B cell (primary cell): ENCODE measurements around the gene HSPD1. TPM values are rescaled to one million over a fixed set of nuclear protein-coding genes. Genes with fewer than 3 reads are reported as not detected.

Experiments
- ATAC-seq: fragments of 200-7000 bp; cut with Tn5 transposase; one replicate; pipeline ENCODE4 v1.10.0; 2021; ENCODE audit warnings: low read depth, mild to moderate bottlenecking, moderate number of reproducible peaks, moderate library complexity
- CTCF ChIA-PET: fragments of 350-600 bp; sonication (Branson Sonifier 250); formaldehyde crosslinking; loops from one replicate; lab custom pipeline; 2021; ENCODE audit warnings: antibody characterized with exemption, inconsistent platforms; lab: Charles Lee
- POLR2A ChIA-PET: fragments of 350-600 bp; sonication (Branson Sonifier 250); formaldehyde crosslinking; loops from one replicate; lab custom pipeline; 2021; ENCODE audit warnings: antibody characterized with exemption; lab: Charles Lee
- DNase-seq: peaks from one replicate; pipeline ENCODE4 v3.0.0; 2013
- H2AFZ ChIP-seq: 2 replicates; pipeline ENCODE4 v1.6.1; 2012; ENCODE audit warnings: mild to moderate bottlenecking, low read depth, low read length; ENCODE audit not compliant: insufficient read depth, poor library complexity, severe bottlenecking
- H3K27ac ChIP-seq, 2 donors: 1 replicate in 1 of 2; 2 replicates in 1 of 2; pipeline ENCODE4 v1.5.1; 2012 to 2013; ENCODE audit warnings: low read length in 2 of 2, mild to moderate bottlenecking in 2 of 2, moderate library complexity in 1 of 2
- H3K27me3 ChIP-seq, 4 experiments: fragments of 200-600 bp in 1 of 4; sonication (generic) in 1 of 4; replicated peaks in 1 of 4; 1 replicate in 2 of 4; 2 replicates in 2 of 4; pipeline versions ENCODE4 v1.6.1 to v1.7.0; 2013 to 2016; ENCODE audit warnings: low read length in 3 of 4, mild to moderate bottlenecking in 2 of 4, mixed read lengths in 1 of 4, moderate library complexity in 1 of 4; ENCODE audit not compliant: insufficient read depth in 4 of 4, control insufficient read depth in 3 of 4; ENCODE audit errors: control extremely low read depth in 1 of 4
- H3K36me3 ChIP-seq, 2 experiments: replicated peaks in 1 of 2; 1 replicate in 1 of 2; 2 replicates in 1 of 2; pipeline versions ENCODE4 v1.6.1 to v1.7.1; 2013; ENCODE audit warnings: low read length in 1 of 2; ENCODE audit not compliant: insufficient read depth in 2 of 2, control insufficient read depth in 1 of 2; ENCODE audit errors: control extremely low read depth in 1 of 2, extremely low read depth in 1 of 2
- H3K4me1 ChIP-seq, 2 donors: fragments of 200-600 bp in 1 of 2; sonication (generic) in 1 of 2; 1 replicate in 1 of 2; 2 replicates in 1 of 2; pipeline versions ENCODE4 v1.5.1 to v1.6.1; 2013 to 2017; ENCODE audit warnings: low read length in 2 of 2; ENCODE audit not compliant: control insufficient read depth in 2 of 2, insufficient read depth in 2 of 2
- H3K4me2 ChIP-seq: replicated peaks from 2 replicates; pipeline ENCODE3; 2012; ENCODE audit warnings: mild to moderate bottlenecking, low read depth, low read length; ENCODE audit not compliant: poor library complexity, severe bottlenecking
- H3K4me3 ChIP-seq, 5 experiments: fragments of 200-600 bp in 1 of 5; sonication (generic) in 1 of 5; 1 replicate in 3 of 5; 2 replicates in 2 of 5; pipeline versions ENCODE4 v1.5.1 to v1.7.0; 2011 to 2016; ENCODE audit warnings: low read length in 4 of 5, mild to moderate bottlenecking in 4 of 5, low read depth in 2 of 5, control low read depth in 1 of 5, moderate library complexity in 1 of 5; ENCODE audit not compliant: insufficient read depth in 1 of 5; ENCODE audit errors: control extremely low read depth in 1 of 5, extremely low read depth in 1 of 5
- H3K79me2 ChIP-seq: fragments of 200-600 bp; sonication (generic); one replicate; pipeline ENCODE4 v1.6.0; 2016; ENCODE audit warnings: low read length; ENCODE audit not compliant: control insufficient read depth, insufficient read depth
- H3K9ac ChIP-seq: fragments of 200-600 bp; sonication (generic); 2 replicates; pipeline ENCODE4 v1.6.1; 2017; ENCODE audit warnings: mild to moderate bottlenecking, low read length, moderate library complexity
- H3K9me3 ChIP-seq, 3 donors: one replicate each; pipeline versions ENCODE4 v1.6.1 to v1.7.1; 2013; ENCODE audit warnings: low read length in 2 of 3; ENCODE audit not compliant: control insufficient read depth in 2 of 3, insufficient read depth in 1 of 3; ENCODE audit errors: control extremely low read depth in 1 of 3
- H4K20me1 ChIP-seq: 2 replicates; pipeline ENCODE4 v1.6.0; 2012; ENCODE audit warnings: mild to moderate bottlenecking, low read length; ENCODE audit not compliant: insufficient read depth, control insufficient read depth, poor library complexity, severe bottlenecking
- H3K27ac Mint-ChIP-seq: one replicate; pipeline ENCODE4 v1.8.0; 2021; ENCODE audit warnings: mixed read lengths
- H3K27me3 Mint-ChIP-seq: one replicate; pipeline ENCODE4 v1.8.0; 2021; ENCODE audit warnings: mixed read lengths
- H3K4me1 Mint-ChIP-seq: one replicate; pipeline ENCODE4 v1.8.0; 2021; ENCODE audit warnings: mixed read lengths
- H3K4me3 Mint-ChIP-seq: one replicate; pipeline ENCODE4 v1.8.0; 2021; ENCODE audit warnings: mixed read lengths
- H3K9me3 Mint-ChIP-seq: one replicate; pipeline ENCODE4 v1.8.0; 2022; ENCODE audit warnings: mixed read lengths; ENCODE audit not compliant: insufficient read depth
- CTCF ChIP-seq: fragments of 200-600 bp; IDR thresholded peaks from one replicate; pipeline ENCODE4 v1.8.0; 2022; ENCODE audit warnings: antibody characterized with exemption, mild to moderate bottlenecking
- EZH2 ChIP-seq: IDR thresholded peaks from 2 replicates; pipeline ENCODE4 v1.6.1; 2012; ENCODE audit warnings: borderline replicate concordance, low read depth, mild to moderate bottlenecking, moderate library complexity, low read length; ENCODE audit not compliant: insufficient read depth, poor library complexity, severe bottlenecking
- WGBS: methylation state at CpG from one replicate; pipeline ENCODE4 v1.1.5; 2013; ENCODE audit warnings: missing lambda C conversion rate; ENCODE audit not compliant: insufficient coverage; 5-methylcytosine and 5-hydroxymethylcytosine counted together
- intact Hi-C: fragments of 100-400 bp; cut with micrococcal nuclease; formaldehyde crosslinking; loops from one replicate; pipeline ENCODE4 v1.10.0; 2022
- polyA plus RNA-seq: library from polyadenylated mRNA; depleted of rRNA; stranded (reverse); fragments of >200 nt; gene quantifications from 2 replicates; pipeline ENCODE4 v1.2.3, GENCODE V29; 2012
- total RNA-seq, 2 donors: library from RNA; stranded (reverse); fragments of 120-200 nt in 1 of 2; gene quantifications; 1 replicate in 1 of 2; 2 replicates in 1 of 2; pipeline versions ENCODE4 v1.2.3 to v1.2.4, GENCODE V29; 2013 to 2022

The HSPD1 gene
- total and polyA plus RNA-seq, 2 donors (not counting 1 experiment from before 2014, with no cell fraction given): 46.6 to 112 TPM

- H3K4me2 ChIP-seq: peak overlapping the region; percentile 93
- TF ChIP-seq CTCF (no peak), EZH2 (no peak)
- ATAC-seq (no peak), DNase-seq (no peak)
- Mint-ChIP-seq H3K4me3 (peak overlapping the region; percentile 98), H3K4me1 (peaks cover 53% of the 10 kb centered on the region), H3K9me3 (no peaks in the 10 kb centered on the region), H3K27ac (peak overlapping the region; percentile 94), H3K27me3 (no peaks in the 10 kb centered on the region)
- peaks cover 37 to 38% of the 10 kb centered on the region in 2 donors for H3K4me1 ChIP-seq
- peak overlapping the region; percentile 75 for H2AFZ ChIP-seq
- H3K27me3 ChIP-seq: no peaks in the 10 kb centered on the region
- H3K36me3 ChIP-seq: peaks cover 4 to 48% of the 10 kb centered on the region in 2 experiments
- H3K79me2 ChIP-seq: peaks cover 59% of the 10 kb centered on the region
- no peaks in the 10 kb centered on the region for H3K9me3 ChIP-seq
- H4K20me1 ChIP-seq: peaks cover 16% of the 10 kb centered on the region
- intact Hi-C loops: loop anchor here (10.0 kb wide), 1 partner anchor 94 kb away; no protein-coding TSS in a partner anchor
- POLR2A ChIA-PET: interaction anchor here (0.6 to 4.5 kb wide), 4 partner anchors 18 to 85 kb away, joined by 3 to 62 read pairs (median 17); partner anchors contain the start of genes COQ10B, MOB4 and SF3B1
- CTCF ChIA-PET: interaction anchor here (1.6 kb wide), 1 partner anchor 45 kb away, joined by 5 read pairs; the partner anchor contains the start of gene COQ10B
- WGBS: 2% methylated on average over 9 of the region's 14 CpGs
- peak overlapping the region; percentile 85 to 90 for H3K27ac ChIP-seq
- H3K9ac ChIP-seq: peak overlapping the region; percentile 79
- H3K4me3 ChIP-seq: peak overlapping the region; percentile 54 to 86 (median 76)
Measured at GRCh38 chr2:197498235-197498936, 1.3 kb downstream of the HSPD1 start.

GRCh38 chr2:197497326-197497725, 2.3 kb downstream of the HSPD1 start:
- Mint-ChIP-seq H3K27ac (peak overlapping the region; percentile 41), H3K9me3 (no peaks in the 10 kb centered on the region), H3K27me3 (no peaks in the 10 kb centered on the region), H3K4me1 (peaks cover 46% of the 10 kb centered on the region), H3K4me3 (peak overlapping the region; percentile 98)
- Histone ChIP-seq H3K9ac (no peak overlapping the region), H3K4me1 (peaks cover 36 to 37% of the 10 kb centered on the region in 2 donors), H3K27me3 (no peaks in the 10 kb centered on the region), H3K27ac (no peak overlapping the region), H3K36me3 (peaks cover 4 to 54% of the 10 kb centered on the region in 2 experiments), H2AFZ (no peak overlapping the region), H4K20me1 (peaks cover 16% of the 10 kb centered on the region), H3K9me3 (no peaks in the 10 kb centered on the region), H3K4me3 (no peak overlapping the region), H3K79me2 (peaks cover 59% of the 10 kb centered on the region), H3K4me2 (peak overlapping the region; percentile 93)
- POLR2A ChIA-PET: interaction anchor here (1.2 kb wide), 1 partner anchor 19 kb away, joined by 3 read pairs; the partner anchor contains the start of gene MOB4
- TF ChIP-seq CTCF: no peak
- no peak for TF ChIP-seq EZH2
- DNase-seq (no peak), ATAC-seq (no peak)
- intact Hi-C loops: loop anchor here (10.0 kb wide), 1 partner anchor 93 kb away; no protein-coding TSS in a partner anchor
- WGBS: no CpG with 5 or more reads among the region's 2 CpGs
- CTCF ChIA-PET: no interaction called here
